ENCODE data around the gene ZCRB1.
A peak's percentile ranks its signal among the peaks of the same experiment; 100 is the strongest.
"Not testable (repeated sequence)": the region's sequence is repeated elsewhere in the genome, so short reads cannot be mapped to it uniquely, and the experiment has no call there.

ZCRB1 gene

GRCh38 chr12:42330097-42330496 is 4.2 kb upstream of the ZCRB1 start:
- DNase-seq (ENCODE audit: low read depth in 2 of 2), result not testable (repeated sequence)

- no peak for DNase-seq (ENCODE audit: low read depth in 2 of 2)
Measured at GRCh38 chr12:42327227-42327590, 1.3 kb upstream of the ZCRB1 start.

DNA sequence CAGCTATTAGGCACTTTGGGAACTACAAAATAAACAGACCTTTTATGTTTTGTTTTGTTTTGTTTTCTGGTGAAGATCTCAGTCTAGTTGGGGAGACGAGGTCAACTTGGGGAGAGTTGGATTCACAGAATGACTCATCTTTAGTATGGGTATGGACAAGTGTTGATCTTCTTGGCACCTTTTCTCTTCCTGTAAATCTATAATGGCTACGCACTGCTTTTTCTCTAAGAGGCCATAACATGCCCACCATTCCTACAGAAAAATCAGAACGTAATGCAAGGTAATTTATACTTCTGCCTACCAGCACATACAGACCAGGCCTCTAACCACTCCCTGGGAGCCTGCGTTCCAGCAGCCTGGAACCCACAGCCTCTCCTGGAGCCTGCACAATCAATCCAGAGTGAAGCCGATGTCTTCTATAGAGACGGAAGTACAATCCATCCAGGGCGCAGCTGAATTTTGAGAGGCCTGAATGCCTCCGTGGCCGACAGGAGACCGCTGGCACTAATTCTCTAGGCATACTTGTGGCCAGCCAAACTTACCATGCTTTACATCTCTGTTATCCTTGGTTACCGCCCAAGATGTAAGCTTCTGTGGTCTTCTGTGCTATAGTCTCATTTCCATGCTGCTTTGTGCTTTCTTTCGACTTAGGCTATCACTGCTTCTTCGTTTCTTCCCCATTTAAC is 790 bp upstream of the ZCRB1 start:
- no peak for DNase-seq (ENCODE audit: low read depth in 2 of 2)

DNA sequence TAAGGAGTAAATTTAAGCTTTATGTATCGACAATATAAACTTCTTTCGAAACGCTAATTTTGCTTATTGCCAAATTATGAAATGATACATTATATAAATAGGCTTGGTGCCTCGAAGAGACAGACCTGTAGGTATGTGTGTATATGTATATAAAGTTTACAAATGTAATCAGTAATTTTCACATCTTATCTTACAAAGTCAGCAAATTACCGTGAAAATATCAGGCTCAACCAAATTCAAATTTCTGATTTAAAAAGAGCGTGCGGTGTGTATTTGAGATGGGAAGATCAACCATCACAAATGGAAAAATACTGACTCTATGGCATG is 605 bp downstream of the ZCRB1 start:
- no peak for DNase-seq (ENCODE audit: low read depth in 2 of 2)

DNA sequence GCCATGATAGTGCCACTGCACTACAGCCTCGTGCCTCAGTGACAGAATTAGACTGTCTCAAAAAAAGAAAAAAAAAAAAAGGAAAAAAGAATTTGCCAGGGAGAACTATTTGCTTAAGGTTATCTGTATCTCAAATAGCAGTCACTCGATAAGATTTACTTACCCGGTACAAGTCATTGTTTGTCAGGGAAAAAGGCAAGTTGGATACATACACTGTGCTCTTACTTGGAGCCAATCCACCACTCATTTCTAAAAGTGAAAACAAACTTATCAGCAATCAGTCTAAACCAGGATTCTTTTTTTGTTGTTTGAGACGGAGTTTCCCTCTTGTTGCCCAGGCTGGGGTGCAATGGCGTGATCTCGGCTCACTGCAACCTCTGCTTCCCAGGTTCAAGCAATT is 2.0 kb downstream of the ZCRB1 start:
- DNase-seq (ENCODE audit: low read depth in 2 of 2), result no peak

DNA sequence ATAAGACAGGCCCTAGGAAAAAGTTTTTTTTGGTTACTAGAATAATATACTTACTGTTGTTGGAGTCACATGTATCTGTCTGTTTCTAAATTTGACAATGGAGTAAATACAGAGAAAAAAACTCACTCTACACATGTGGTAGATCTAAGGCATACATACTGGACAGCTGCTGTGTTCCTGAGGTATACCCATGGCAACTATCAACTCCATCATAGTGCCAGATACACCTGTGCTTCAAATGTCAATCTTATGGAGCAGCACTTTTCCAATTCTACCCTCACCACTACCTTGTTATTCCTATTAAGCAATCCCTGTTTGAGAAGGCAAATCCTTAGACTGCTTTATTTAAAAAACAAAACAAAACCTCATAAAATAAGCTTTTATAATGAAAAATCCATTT is 3.3 kb downstream of the ZCRB1 start:
- DNase-seq (ENCODE audit: low read depth in 2 of 2), result no peak

DNA sequence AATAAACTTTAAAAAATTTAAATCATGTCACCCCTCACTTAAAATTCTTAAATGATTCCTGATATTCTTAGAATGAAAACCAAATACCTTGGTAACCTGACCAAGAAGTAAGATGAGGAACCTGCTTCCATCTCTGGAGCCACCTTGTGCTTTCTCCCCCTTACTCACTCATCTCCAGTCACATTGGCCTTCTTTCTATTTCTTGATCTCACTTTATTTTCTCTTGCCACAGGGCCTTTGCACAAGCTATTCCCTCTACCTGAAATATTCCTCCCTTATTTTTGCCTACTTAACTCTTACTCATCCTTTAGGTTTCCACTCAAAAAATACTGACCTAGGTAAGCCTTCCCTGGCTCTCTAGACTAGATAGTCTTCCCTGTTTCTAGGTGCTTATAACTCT is 5.1 kb downstream of the ZCRB1 start:
- DNase-seq (ENCODE audit: low read depth in 2 of 2), result no peak

- no peak for DNase-seq (ENCODE audit: low read depth in 2 of 2)
Measured at GRCh38 chr12:42315108-42315507, 10.8 kb downstream of the ZCRB1 start.

GRCh38 chr12:42309996-42310395 is 15.9 kb downstream of the ZCRB1 start:
- no peak for DNase-seq (ENCODE audit: low read depth in 2 of 2)

GRCh38 chr12:42308390-42308789 is 17.5 kb downstream of the ZCRB1 start:
- no peak for DNase-seq (ENCODE audit: low read depth in 2 of 2)

GRCh38 chr12:42306297-42306696 is 19.6 kb downstream of the ZCRB1 start:
- no peak for DNase-seq (ENCODE audit: low read depth in 2 of 2)

DNA sequence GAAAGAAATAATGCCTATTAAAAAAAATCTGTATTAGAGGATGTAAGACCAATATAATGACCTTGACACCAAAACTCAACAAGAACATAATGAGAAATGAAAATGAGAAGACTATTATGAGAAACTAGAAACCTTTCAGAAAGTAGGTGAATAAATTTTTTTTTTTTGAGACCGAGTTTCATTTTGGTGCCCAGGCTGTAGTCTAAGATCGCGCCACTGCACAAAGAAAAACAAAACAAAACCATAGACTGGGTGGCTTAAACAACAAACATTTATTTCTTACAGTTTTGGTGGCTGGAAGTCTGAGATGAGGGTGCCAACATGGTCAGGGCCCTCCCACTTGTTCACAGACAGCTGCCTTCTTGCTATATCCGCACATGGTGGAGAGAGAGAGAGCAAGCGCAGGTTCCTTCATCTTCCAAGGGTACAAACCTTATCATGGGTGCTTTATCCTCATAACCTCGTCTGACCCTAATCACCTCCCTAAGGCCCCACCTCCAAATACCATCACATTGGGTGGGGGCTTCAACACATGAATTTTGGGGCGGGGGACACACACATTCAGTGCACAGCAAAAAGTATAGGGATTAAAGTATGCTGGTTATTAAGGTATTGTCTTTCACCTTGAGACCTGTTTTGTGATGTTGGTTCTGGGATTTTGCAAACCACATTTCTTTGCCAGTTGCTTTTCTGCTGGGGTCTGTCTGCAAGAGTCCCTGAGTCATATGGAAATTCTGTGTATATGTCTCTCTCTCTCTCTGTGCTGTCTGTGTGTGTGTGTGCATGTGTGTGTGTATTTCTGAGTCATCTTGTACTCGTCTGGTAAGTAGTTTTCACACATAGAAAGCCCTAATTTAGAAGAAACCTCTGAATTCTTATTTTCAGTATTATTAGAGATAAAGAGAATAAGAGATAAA is 26.2 kb downstream of the ZCRB1 start:
- peak; percentile 42 to 69 for DNase-seq (ENCODE audit: low read depth in 2 of 2)

DNA sequence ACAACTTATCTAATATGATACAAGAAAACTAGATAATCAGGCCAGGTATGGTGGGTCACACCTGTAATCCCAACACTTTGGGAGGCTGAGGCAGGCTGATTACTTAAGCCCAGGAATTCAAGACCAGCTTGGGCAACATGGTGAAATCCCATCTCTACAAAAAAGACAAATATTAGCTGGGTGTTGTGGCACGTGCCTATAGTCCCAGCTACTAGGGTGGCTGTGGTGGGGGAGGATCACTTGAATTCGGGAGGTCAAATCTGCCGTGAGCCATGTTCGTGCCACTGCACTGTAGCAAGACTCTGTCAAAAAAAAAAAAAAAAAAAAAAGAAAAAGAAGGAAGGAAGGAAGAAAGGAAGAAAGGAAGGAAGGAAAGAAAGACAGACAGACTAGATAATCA is 27.0 kb downstream of the ZCRB1 start:
- DNase-seq (ENCODE audit: low read depth in 2 of 2), result no peak

DNA sequence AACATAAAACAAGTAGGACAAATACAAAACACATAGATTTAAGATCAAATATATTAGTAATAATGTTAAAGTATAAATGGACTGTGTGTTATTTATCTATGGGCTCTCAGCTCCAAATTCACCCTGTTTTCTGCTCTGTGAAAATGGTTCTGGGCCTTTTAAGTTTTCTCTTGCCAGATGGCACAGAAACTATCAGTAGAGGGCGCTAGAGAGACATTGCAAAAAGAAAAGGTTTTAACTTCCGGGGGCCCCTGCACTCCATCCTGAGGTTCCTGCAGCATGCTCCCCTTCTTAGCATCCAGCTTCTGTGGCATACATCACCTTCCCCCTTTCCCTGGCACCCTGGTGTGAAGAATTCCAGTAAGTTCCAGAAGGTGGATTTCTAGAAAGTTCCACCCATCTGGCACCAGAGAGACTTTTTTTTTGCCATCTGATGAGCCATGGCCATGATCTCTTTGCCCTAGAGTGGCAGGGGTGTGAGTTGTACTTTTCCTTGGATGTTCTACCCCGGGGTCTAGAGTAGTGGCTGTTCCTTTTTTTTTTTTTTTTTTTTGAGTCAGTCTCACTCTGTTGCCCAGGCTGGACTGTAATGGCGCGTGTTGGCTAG is 29.3 kb downstream of the ZCRB1 start:
- no peak for DNase-seq (ENCODE audit: low read depth in 2 of 2)

- no peak for DNase-seq (ENCODE audit: low read depth in 2 of 2)
Measured at GRCh38 chr12:42291680-42292079, 34.2 kb downstream of the ZCRB1 start.

GRCh38 chr12:42288544-42288943 is 37.4 kb downstream of the ZCRB1 start:
- no peak for DNase-seq (ENCODE audit: low read depth in 2 of 2)

DNA sequence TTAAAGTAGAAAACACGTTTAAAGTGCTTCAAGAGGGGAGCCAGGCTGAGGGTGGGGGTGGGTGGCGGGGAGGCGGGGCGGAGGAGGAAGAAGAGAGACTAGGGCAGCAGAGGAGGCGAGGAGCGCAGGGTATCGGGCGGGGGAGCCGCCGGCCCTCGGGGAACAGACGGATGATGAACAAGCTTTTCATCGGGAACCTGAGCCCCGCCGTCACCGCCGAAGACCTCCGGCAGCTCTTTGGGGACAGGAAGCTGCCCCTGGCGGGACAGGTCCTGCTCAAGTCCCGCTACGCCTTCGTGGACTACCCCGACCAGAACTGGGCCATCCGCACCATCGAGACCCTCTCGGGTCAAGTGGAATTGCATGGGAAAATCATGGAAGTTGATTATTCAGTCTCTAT is 39.2 kb downstream of the ZCRB1 start:
- no peak for DNase-seq (ENCODE audit: low read depth in 2 of 2)

- no peak for DNase-seq (ENCODE audit: low read depth in 2 of 2)
Measured at GRCh38 chr12:42285431-42285830, 40.5 kb downstream of the ZCRB1 start.

DNA sequence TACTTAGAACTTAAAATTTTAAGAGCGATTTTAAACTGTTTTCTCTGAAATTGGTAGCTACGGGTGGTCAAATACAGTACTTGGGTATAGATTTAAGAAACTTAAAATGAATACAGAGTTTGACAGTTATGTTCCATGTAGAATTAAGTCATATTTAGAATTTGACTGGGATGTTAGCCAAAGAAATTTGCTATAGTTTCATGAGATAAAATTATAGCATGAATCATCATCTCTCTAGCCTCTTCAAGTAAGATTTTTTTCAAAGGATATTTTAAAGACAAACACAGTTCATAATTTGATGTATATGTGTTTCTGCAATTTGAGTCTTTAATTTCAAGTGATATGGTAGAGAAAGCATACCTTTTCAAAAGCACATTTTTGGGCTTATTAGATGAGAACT is 41.0 kb downstream of the ZCRB1 start:
- DNase-seq (ENCODE audit: low read depth in 2 of 2), result no peak

DNA sequence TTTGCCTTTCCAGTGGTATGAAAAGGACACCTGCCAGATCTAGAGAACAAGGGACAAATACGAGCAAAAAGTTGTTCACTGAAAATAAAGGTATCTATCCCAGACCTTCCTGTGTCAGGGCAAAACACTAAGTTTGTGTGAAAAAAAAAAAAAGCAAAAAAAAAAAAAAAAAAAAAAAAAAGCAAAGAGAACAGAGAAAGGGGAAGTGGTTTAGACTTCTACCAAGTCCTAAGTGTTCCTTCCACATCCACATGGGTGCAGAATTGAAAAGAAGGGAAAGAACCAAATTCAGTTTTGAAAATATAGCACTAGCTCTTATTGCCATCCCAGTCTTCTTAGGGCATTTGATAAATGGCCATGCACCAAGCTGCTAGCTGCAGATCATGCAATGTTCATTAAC is 41.7 kb downstream of the ZCRB1 start:
- DNase-seq (ENCODE audit: low read depth in 2 of 2), result no peak

DNA sequence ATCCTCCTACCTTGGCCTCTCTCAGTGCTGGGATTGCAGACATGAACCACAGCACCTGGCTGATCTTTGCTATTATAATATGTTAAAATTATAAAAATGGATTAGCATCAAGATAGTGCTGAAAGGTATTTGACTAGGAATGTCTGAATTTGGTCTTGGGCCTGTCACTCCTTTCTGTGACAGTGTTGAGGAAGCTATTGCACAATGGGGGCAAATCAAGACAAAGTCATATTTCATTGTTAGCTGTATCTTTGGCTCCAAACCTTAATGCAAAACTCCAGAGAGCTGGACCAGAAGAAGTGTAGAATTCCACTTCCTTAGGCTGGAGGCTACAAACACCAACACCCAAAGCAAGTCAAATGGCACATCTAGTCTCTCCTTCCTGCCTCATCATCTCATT is 42.2 kb downstream of the ZCRB1 start:
- DNase-seq (ENCODE audit: low read depth in 2 of 2), result no peak

DNA sequence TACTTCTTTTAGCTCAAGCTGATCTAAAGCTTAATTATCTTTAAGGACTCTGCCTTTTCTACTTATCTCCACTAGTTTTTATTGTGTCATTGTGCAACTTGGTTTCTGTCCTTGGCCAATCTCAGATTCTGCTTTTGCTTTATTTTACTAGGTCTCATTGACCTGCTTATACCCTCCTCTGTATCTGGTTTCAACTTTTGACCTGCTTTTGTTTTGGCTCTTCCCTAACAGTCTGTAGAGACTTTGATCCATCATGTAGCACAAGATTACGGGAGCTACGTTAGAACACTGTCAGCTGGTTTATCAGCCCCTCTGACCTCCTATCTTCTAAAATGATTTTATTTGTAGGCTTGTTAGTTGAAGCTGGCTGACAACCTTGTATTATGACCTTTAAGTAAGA is 43.6 kb downstream of the ZCRB1 start:
- no peak for DNase-seq (ENCODE audit: low read depth in 2 of 2)

DNA sequence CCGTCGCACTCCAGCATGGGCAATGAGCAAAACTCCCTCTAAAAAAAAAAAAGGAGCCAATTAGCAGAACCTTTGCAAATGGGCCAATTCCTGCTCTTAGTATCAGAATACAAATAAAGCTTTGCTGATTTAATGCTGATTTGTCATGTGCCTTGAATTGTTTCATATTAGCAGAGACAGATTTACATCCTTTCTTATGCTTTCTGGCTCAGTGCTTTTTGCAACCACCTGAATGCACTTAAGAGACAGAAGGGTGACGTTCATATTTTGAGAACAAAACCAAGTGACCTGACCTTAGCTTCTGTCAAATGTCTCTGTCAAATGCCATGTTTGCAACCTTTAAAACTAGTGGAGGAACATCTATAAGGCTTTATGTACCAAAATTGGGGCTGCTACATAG is 44.0 kb downstream of the ZCRB1 start:
- DNase-seq (ENCODE audit: low read depth in 2 of 2), result no peak

Measured in stimulated activated CD4-positive, alpha-beta T cell treated with anti-CD3 and anti-CD28 coated beads, Interleukin-4, amount 100 ng/mL, for 48 hours (primary cell).